Measurements from ENCODE around the gene DAZAP2.
"Not testable (repeated sequence)": the region's sequence is repeated elsewhere in the genome, so short reads cannot be mapped to it uniquely, and the experiment has no call there.

The DAZAP2 gene

GRCh38 chr12:51217133-51217967 is 21.3 kb upstream of the DAZAP2 start:
- H3K36me3 ChIP-seq (ENCODE audit: control insufficient read depth in 4 of 4, insufficient read depth in 4 of 4, low read length in 3 of 4) = no peaks in the 10 kb centered on the region
- 1% methylated on average over 34 of the region's 81 CpGs for WGBS (ENCODE audit: insufficient coverage)
- H3K27me3 ChIP-seq (replicated peaks in 2 of 5; ENCODE audit: control insufficient read depth in 4 of 5, insufficient read depth in 5 of 5, low read length in 4 of 5) = no peaks in the 10 kb centered on the region
- no peaks in the 10 kb centered on the region for H3K9me3 ChIP-seq (ENCODE audit: control extremely low read depth in 1 of 5, control insufficient read depth in 4 of 5, insufficient read depth in 2 of 5, low read depth in 1 of 5, low read length in 4 of 5)
- CTCF ChIA-PET = interaction anchor here (0.9 to 2.1 kb wide), 8 partner anchors 12 to 124 kb away, joined by 3 to 10 read pairs (median 4); partner anchors contain the start of gene DAZAP2
- POLR2A ChIA-PET = interaction anchor here (0.7 to 2.6 kb wide), 3 partner anchors 22 to 105 kb away, joined by 3 to 24 read pairs (median 3); partner anchors contain the start of gene DAZAP2
- H3K4me3 ChIP-seq (ENCODE audit: control insufficient read depth in 1 of 7, extremely low read depth in 1 of 7, insufficient read depth in 4 of 7, low read depth in 2 of 7, low read length in 6 of 7) = peak overlapping the region; percentile 39 to 90 (median 78)
- H3K4me1 ChIP-seq (ENCODE audit: control extremely low read depth in 1 of 4, control insufficient read depth in 4 of 4, insufficient read depth in 4 of 4, low read length in 3 of 4) = peaks cover 3 to 19% (median 16%) of the 10 kb centered on the region in 4 experiments
- peak overlapping the region; percentile 50 to 85 for H3K27ac ChIP-seq (ENCODE audit: insufficient read depth in 1 of 2, low read depth in 1 of 2, low read length in 2 of 2, poor library complexity in 1 of 2, severe bottlenecking in 2 of 2)
- peak; percentile 55 to 75 (median 68) for DNase-seq

DNA sequence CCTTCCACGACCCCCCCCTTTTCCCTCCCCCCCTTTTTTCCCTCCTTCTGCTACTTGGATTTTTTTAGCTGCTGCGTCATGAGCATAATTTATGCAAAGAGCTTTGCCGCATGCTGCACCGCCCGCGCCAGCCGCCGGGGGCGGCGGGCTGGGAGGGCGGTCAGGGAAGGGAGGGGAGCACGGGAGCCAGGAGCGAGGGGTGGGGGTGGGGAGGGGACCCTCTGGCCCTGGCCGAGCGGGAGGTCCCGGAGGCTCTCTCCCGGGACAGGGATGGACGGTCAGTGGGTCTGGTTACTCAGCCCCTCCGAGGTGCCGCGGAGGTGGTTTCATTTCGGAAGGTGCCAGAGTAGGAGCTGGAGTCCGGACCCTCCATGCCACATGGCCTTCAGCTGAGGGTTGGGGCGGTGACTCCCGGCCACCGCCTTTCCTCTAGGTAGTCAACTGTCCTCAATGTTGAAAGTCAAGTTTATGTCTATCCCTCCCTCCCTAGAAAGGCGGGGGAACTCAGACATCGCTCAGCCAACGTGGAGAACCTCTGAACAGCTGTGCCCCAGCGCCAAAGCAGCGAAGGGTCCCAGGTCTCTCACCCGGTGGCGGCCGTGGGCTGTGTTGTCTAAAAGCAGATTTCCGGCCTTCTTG is 20.5 kb upstream of the DAZAP2 start, which contains the start of gene POU6F1:
TSS of gene POU6F1 (minus strand) at position 95 of the 639 bp plus-strand sequence. CDS start 11,226 bp downstream, outside the sequence.
- CTCF ChIA-PET = interaction anchor here (0.9 to 2.1 kb wide), 9 partner anchors 11 to 123 kb away, joined by 3 to 10 read pairs (median 4); partner anchors contain the start of gene DAZAP2
- DNase-seq = peak; percentile 80 to 89 (median 89)
- Histone ChIP-seq H3K27ac (ENCODE audit: insufficient read depth in 1 of 2, low read depth in 1 of 2, low read length in 2 of 2, poor library complexity in 1 of 2, severe bottlenecking in 2 of 2) (peak within 1 kb of the TSS; percentile 50 to 85), H3K4me1 (ENCODE audit: control extremely low read depth in 1 of 4, control insufficient read depth in 4 of 4, insufficient read depth in 4 of 4, low read length in 3 of 4) (peaks cover 3 to 19% (median 16%) of the 10 kb centered on the region in 4 experiments), H3K27me3 (replicated peaks in 2 of 5; ENCODE audit: control insufficient read depth in 4 of 5, insufficient read depth in 5 of 5, low read length in 4 of 5) (no peaks in the 10 kb centered on the region), H3K4me3 (ENCODE audit: control insufficient read depth in 1 of 7, extremely low read depth in 1 of 7, insufficient read depth in 4 of 7, low read depth in 2 of 7, low read length in 6 of 7) (peak within 1 kb of the TSS; percentile 39 to 90 (median 78)), H3K9me3 (ENCODE audit: control extremely low read depth in 1 of 5, control insufficient read depth in 4 of 5, insufficient read depth in 2 of 5, low read depth in 1 of 5, low read length in 4 of 5) (no peaks in the 10 kb centered on the region), H3K36me3 (ENCODE audit: control insufficient read depth in 4 of 4, insufficient read depth in 4 of 4, low read length in 3 of 4) (no peaks in the 10 kb centered on the region)
- POLR2A ChIA-PET = interaction anchor here (1.0 to 2.6 kb wide), 3 partner anchors 13 to 35 kb away, joined by 3 to 24 read pairs (median 4); partner anchors contain the start of gene DAZAP2
- WGBS (ENCODE audit: insufficient coverage) = 0% methylated on average over 30 of the region's 35 CpGs

DNA sequence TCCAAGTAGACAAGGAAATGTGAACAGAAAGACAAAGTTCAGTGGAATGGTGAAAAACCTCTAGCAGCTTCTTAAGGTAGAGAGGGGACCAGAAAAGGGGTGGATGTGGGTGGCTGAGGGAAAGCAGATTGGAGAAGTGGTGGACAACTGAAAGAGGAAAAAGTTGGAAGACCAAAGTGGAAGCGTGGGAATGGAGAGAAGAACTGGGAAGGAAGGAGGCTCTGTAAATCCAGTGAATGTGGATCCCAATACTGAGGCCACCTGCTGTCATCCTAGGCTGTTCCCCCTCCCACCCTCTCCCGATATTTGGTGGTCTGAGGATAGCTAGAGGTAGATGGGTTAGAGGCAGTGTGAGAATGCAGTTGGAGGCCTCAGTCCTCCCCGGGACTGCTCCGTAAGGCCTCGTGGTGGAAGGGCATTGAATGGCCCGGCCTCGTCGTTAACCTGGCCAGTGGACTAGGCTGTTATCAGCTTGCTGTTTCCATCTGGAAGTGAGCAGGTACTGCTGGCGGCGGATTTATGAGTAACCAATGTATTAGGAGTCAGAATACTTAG is 19.9 kb upstream of the DAZAP2 start:
- peak overlapping the region; percentile 50 to 85 for H3K27ac ChIP-seq (ENCODE audit: insufficient read depth in 1 of 2, low read depth in 1 of 2, low read length in 2 of 2, poor library complexity in 1 of 2, severe bottlenecking in 2 of 2)
- no peaks in the 10 kb centered on the region for H3K9me3 ChIP-seq (ENCODE audit: control extremely low read depth in 1 of 5, control insufficient read depth in 4 of 5, insufficient read depth in 2 of 5, low read depth in 1 of 5, low read length in 4 of 5)
- H3K27me3 ChIP-seq (replicated peaks in 2 of 5; ENCODE audit: control insufficient read depth in 4 of 5, insufficient read depth in 5 of 5, low read length in 4 of 5) = no peaks in the 10 kb centered on the region
- ChIA-PET CTCF (interaction anchor here (0.7 to 1.8 kb wide), 9 partner anchors 10 to 122 kb away, joined by 3 to 5 read pairs (median 4); no protein-coding TSS in a partner anchor), POLR2A (interaction anchor here (1.0 to 2.6 kb wide), 2 partner anchors 12 to 20 kb away, joined by 4 to 24 read pairs; partner anchors contain the start of gene DAZAP2)
- H3K4me1 ChIP-seq (ENCODE audit: control extremely low read depth in 1 of 4, control insufficient read depth in 4 of 4, insufficient read depth in 4 of 4, low read length in 3 of 4) = peaks cover 3 to 19% (median 16%) of the 10 kb centered on the region in 4 experiments
- peak overlapping the region; percentile 36 to 90 (median 78) for H3K4me3 ChIP-seq (ENCODE audit: control insufficient read depth in 1 of 7, extremely low read depth in 1 of 7, insufficient read depth in 4 of 7, low read depth in 2 of 7, low read length in 6 of 7)
- DNase-seq = peak in 1 of 3 donors; percentile 8
- no peaks in the 10 kb centered on the region for H3K36me3 ChIP-seq (ENCODE audit: control insufficient read depth in 4 of 4, insufficient read depth in 4 of 4, low read length in 3 of 4)
- 93% methylated on average over 4 of the region's 10 CpGs for WGBS (ENCODE audit: insufficient coverage)

GRCh38 chr12:51219322-51219721 is 19.3 kb upstream of the DAZAP2 start:
- POLR2A ChIA-PET = interaction anchor here (2.6 kb wide), 1 partner anchor 20 kb away, joined by 24 read pairs; the partner anchor contains the start of gene DAZAP2
- Histone ChIP-seq H3K36me3 (ENCODE audit: control insufficient read depth in 4 of 4, insufficient read depth in 4 of 4, low read length in 3 of 4) (no peaks in the 10 kb centered on the region), H3K9me3 (ENCODE audit: control extremely low read depth in 1 of 5, control insufficient read depth in 4 of 5, insufficient read depth in 2 of 5, low read depth in 1 of 5, low read length in 4 of 5) (no peaks in the 10 kb centered on the region), H3K4me1 (ENCODE audit: control extremely low read depth in 1 of 4, control insufficient read depth in 4 of 4, insufficient read depth in 4 of 4, low read length in 3 of 4) (peaks cover 3 to 19% (median 16%) of the 10 kb centered on the region in 4 experiments), H3K4me3 (ENCODE audit: control insufficient read depth in 1 of 7, extremely low read depth in 1 of 7, insufficient read depth in 4 of 7, low read depth in 2 of 7, low read length in 6 of 7) (no peak overlapping the region), H3K27me3 (replicated peaks in 2 of 5; ENCODE audit: control insufficient read depth in 4 of 5, insufficient read depth in 5 of 5, low read length in 4 of 5) (no peaks in the 10 kb centered on the region), H3K27ac (ENCODE audit: insufficient read depth in 1 of 2, low read depth in 1 of 2, low read length in 2 of 2, poor library complexity in 1 of 2, severe bottlenecking in 2 of 2) (no peak overlapping the region)
- CTCF ChIA-PET = interaction anchor here (0.7 to 1.8 kb wide), 5 partner anchors 10 to 32 kb away, joined by 4 to 5 read pairs (median 4); no protein-coding TSS in a partner anchor
- 100% methylated on average over 2 of the region's 5 CpGs for WGBS (ENCODE audit: insufficient coverage)
- DNase-seq = no peak

GRCh38 chr12:51219857-51220256 is 18.8 kb upstream of the DAZAP2 start:
- CTCF ChIA-PET = interaction anchor here (0.6 to 3.5 kb wide), 3 partner anchors 11 to 1351 kb away, joined by 3 to 11 read pairs (median 3); no protein-coding TSS in a partner anchor
- H3K9me3 ChIP-seq (ENCODE audit: control extremely low read depth in 1 of 5, control insufficient read depth in 4 of 5, insufficient read depth in 2 of 5, low read depth in 1 of 5, low read length in 4 of 5); POLR2A ChIA-PET; H3K27me3 ChIP-seq (replicated peaks in 2 of 5; ENCODE audit: control insufficient read depth in 4 of 5, insufficient read depth in 5 of 5, low read length in 4 of 5); H3K27ac ChIP-seq (ENCODE audit: insufficient read depth in 1 of 2, low read depth in 1 of 2, low read length in 2 of 2, poor library complexity in 1 of 2, severe bottlenecking in 2 of 2); H3K4me3 ChIP-seq (ENCODE audit: control insufficient read depth in 1 of 7, extremely low read depth in 1 of 7, insufficient read depth in 4 of 7, low read depth in 2 of 7, low read length in 6 of 7); DNase-seq; H3K36me3 ChIP-seq (ENCODE audit: control insufficient read depth in 4 of 4, insufficient read depth in 4 of 4, low read length in 3 of 4): not testable (repeated sequence)
- 99% methylated on average over 7 of the region's 12 CpGs for WGBS (ENCODE audit: insufficient coverage)
- peaks cover 3 to 19% (median 16%) of the 10 kb centered on the region in 4 experiments for H3K4me1 ChIP-seq (ENCODE audit: control extremely low read depth in 1 of 4, control insufficient read depth in 4 of 4, insufficient read depth in 4 of 4, low read length in 3 of 4)

- DNase-seq = no peak
- 95% methylated on average over 4 of the region's 7 CpGs for WGBS (ENCODE audit: insufficient coverage)
- Histone ChIP-seq H3K4me3 (ENCODE audit: control insufficient read depth in 1 of 7, extremely low read depth in 1 of 7, insufficient read depth in 4 of 7, low read depth in 2 of 7, low read length in 6 of 7) (no peak overlapping the region), H3K27ac (ENCODE audit: insufficient read depth in 1 of 2, low read depth in 1 of 2, low read length in 2 of 2, poor library complexity in 1 of 2, severe bottlenecking in 2 of 2) (no peak overlapping the region), H3K36me3 (ENCODE audit: control insufficient read depth in 4 of 4, insufficient read depth in 4 of 4, low read length in 3 of 4) (no peaks in the 10 kb centered on the region), H3K27me3 (replicated peaks in 2 of 5; ENCODE audit: control insufficient read depth in 4 of 5, insufficient read depth in 5 of 5, low read length in 4 of 5) (no peaks in the 10 kb centered on the region), H3K9me3 (ENCODE audit: control extremely low read depth in 1 of 5, control insufficient read depth in 4 of 5, insufficient read depth in 2 of 5, low read depth in 1 of 5, low read length in 4 of 5) (no peaks in the 10 kb centered on the region), H3K4me1 (ENCODE audit: control extremely low read depth in 1 of 4, control insufficient read depth in 4 of 4, insufficient read depth in 4 of 4, low read length in 3 of 4) (peaks cover 3 to 14% (median 14%) of the 10 kb centered on the region in 4 experiments)
- CTCF ChIA-PET = interaction anchor here (3.5 kb wide), 1 partner anchor 8 kb away, joined by 11 read pairs; no protein-coding TSS in a partner anchor
- POLR2A ChIA-PET = no interaction called here
These were observed 16.2 kb upstream of the DAZAP2 start for GRCh38 chr12:51222461-51222860.
